AG09319 (cell line): ENCODE results near the gene CDH8.

Source experiments
- DNase-seq: peaks from one replicate; pipeline ENCODE4 v3.0.0-alpha.2; 2010; ENCODE audit warnings: low read depth; ENCODE audit errors: extremely low read depth
- CTCF ChIP-seq: IDR thresholded peaks from 2 replicates; pipeline ENCODE4 v1.5.1; 2011; ENCODE audit warnings: low read depth, mild to moderate bottlenecking, inconsistent platforms, low read length, moderate library complexity

CDH8 gene

GRCh38 chr16:61671161-61671560 is 365.1 kb downstream of the CDH8 start:
- no peak for DNase-seq
- TF ChIP-seq CTCF: no peak

DNA sequence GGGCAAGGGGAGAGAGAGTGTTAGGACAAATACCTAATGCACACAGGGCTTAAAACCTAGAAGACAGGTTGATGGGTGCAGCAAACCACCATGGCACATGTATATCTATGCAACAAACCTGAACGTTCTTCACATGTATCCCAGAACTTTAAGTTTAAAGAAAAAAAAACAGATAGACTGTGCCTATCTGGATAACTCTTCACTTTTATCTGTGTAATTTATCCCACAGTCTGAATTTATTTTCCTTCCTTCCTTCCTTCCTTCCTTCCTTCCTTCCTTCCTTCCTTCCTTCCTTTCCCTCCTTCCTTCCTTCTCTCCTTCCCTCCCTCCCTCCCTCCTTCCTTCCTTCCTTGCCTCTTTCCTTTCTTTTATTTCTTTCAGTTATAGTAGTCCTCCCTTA is 370.7 kb downstream of the CDH8 start:
- no peak for DNase-seq
- no peak for TF ChIP-seq CTCF

DNA sequence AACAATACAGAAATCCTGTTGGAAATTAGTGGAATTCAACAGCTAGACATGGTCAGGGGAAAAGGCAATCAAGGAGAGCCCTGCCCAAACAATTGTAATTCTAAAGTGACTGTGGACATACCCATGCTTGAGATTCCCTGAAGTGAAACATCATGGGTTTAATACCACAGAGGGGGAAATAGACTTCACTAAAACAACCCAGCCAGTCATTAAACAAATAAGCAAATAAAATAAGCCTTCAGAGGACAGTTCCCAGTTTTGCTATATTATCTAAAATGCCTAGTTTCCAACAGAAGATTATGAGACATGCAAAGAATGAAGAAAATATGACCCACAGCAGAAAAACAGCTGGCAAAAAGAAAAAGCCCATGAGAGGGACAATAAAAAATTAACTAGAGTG is 376.3 kb downstream of the CDH8 start:
- no peak for TF ChIP-seq CTCF
- DNase-seq: no peak

GRCh38 chr16:61654962-61655361 is 381.3 kb downstream of the CDH8 start:
- no peak for TF ChIP-seq CTCF
- DNase-seq: no peak

- no peak for DNase-seq
- TF ChIP-seq CTCF: no peak
Measured at GRCh38 chr16:61653544-61653943, 382.7 kb downstream of the CDH8 start.

GRCh38 chr16:61645561-61645960 is 390.7 kb downstream of the CDH8 start:
- DNase-seq: no peak
- no peak for TF ChIP-seq CTCF

GRCh38 chr16:61644736-61645135 is 391.5 kb downstream of the CDH8 start:
- DNase-seq: no peak
- no peak for TF ChIP-seq CTCF
